GM21423 (cell line): Measurements from ENCODE around the gene IKZF3.

Experiments used
- ATAC-seq: cut with Tn5 transposase; IDR thresholded peaks from one replicate; pipeline ENCODE4 v1.9.1; 2021; ENCODE audit warnings: mild to moderate bottlenecking, moderate library complexity; ENCODE audit not compliant: unreplicated experiment

IKZF3 gene

GRCh38 chr17:39818358-39819000 is 45.6 kb downstream of the IKZF3 start:
- ATAC-seq, result no peak

GRCh38 chr17:39816272-39816671 is 47.8 kb downstream of the IKZF3 start:
- ATAC-seq, result no peak

- ATAC-seq, result no peak
These were observed 49.6 kb downstream of the IKZF3 start for GRCh38 chr17:39814497-39814896.

GRCh38 chr17:39813631-39814030 is 50.5 kb downstream of the IKZF3 start:
- ATAC-seq, result no peak

- no peak for ATAC-seq
These were observed 51.6 kb downstream of the IKZF3 start for GRCh38 chr17:39812466-39812865.

GRCh38 chr17:39810939-39811728 is 53.0 kb downstream of the IKZF3 start:
- ATAC-seq, result no peak

GRCh38 chr17:39809221-39809620 is 54.9 kb downstream of the IKZF3 start:
- no peak for ATAC-seq

GRCh38 chr17:39808409-39808997 is 55.6 kb downstream of the IKZF3 start:
- no peak for ATAC-seq

GRCh38 chr17:39804839-39805238 is 59.3 kb downstream of the IKZF3 start:
- no peak for ATAC-seq

- no peak for ATAC-seq
These were observed 63.1 kb downstream of the IKZF3 start for GRCh38 chr17:39801055-39801454.

GRCh38 chr17:39800540-39800939 is 63.6 kb downstream of the IKZF3 start:
- peak; percentile 64 for ATAC-seq

- ATAC-seq, result no peak
These were observed 64.7 kb downstream of the IKZF3 start for GRCh38 chr17:39799395-39799794.

- peak; percentile 90 for ATAC-seq
These were observed 69.7 kb downstream of the IKZF3 start for GRCh38 chr17:39794249-39794970.

GRCh38 chr17:39793301-39793872 is 70.7 kb downstream of the IKZF3 start:
- no peak for ATAC-seq

GRCh38 chr17:39792526-39793221 is 71.4 kb downstream of the IKZF3 start:
- no peak for ATAC-seq

- no peak for ATAC-seq
These were observed 72.8 kb downstream of the IKZF3 start for GRCh38 chr17:39791111-39791992.

GRCh38 chr17:39787743-39788484 is 76.2 kb downstream of the IKZF3 start:
- ATAC-seq, result no peak

- no peak for ATAC-seq
These were observed 77.1 kb downstream of the IKZF3 start for GRCh38 chr17:39787041-39787440.

GRCh38 chr17:39782980-39783379 is 81.1 kb downstream of the IKZF3 start:
- no peak for ATAC-seq
